Muscle layer of colon (tissue), 2 donors: ENCODE data around the gene EZH2.

Experiments used
- H3K27ac ChIP-seq: one replicate; pipeline ENCODE4 v1.7.0; 2013; ENCODE audit warnings: low read depth, mild to moderate bottlenecking, low read length, moderate library complexity
- H3K27me3 ChIP-seq, 2 donors: one replicate each; pipeline ENCODE4 v1.7.0; 2013; ENCODE audit warnings: low read length in 2 of 2, mild to moderate bottlenecking in 2 of 2; ENCODE audit not compliant: insufficient read depth in 2 of 2, control insufficient read depth in 1 of 2
- H3K36me3 ChIP-seq: one replicate; pipeline ENCODE4 v1.7.0; 2013; ENCODE audit warnings: mild to moderate bottlenecking, low read length; ENCODE audit not compliant: insufficient read depth
- H3K4me1 ChIP-seq: one replicate; pipeline ENCODE4 v1.7.0; 2013; ENCODE audit warnings: mild to moderate bottlenecking, low read length; ENCODE audit not compliant: insufficient read depth
- H3K4me3 ChIP-seq, 2 donors: one replicate each; pipeline ENCODE4 v1.7.0; 2013; ENCODE audit warnings: low read length in 2 of 2, low read depth in 1 of 2, mild to moderate bottlenecking in 1 of 2, moderate library complexity in 1 of 2
- H3K9ac ChIP-seq: one replicate; pipeline ENCODE4 v1.7.0; 2013; ENCODE audit warnings: low read length
- H3K9me3 ChIP-seq: one replicate; pipeline ENCODE4 v1.7.0; 2013; ENCODE audit warnings: mild to moderate bottlenecking, low read length
- donor health status: abdominal sarcoma.
- donor health status: Adenocarcinoma of cecum.

EZH2 gene

DNA sequence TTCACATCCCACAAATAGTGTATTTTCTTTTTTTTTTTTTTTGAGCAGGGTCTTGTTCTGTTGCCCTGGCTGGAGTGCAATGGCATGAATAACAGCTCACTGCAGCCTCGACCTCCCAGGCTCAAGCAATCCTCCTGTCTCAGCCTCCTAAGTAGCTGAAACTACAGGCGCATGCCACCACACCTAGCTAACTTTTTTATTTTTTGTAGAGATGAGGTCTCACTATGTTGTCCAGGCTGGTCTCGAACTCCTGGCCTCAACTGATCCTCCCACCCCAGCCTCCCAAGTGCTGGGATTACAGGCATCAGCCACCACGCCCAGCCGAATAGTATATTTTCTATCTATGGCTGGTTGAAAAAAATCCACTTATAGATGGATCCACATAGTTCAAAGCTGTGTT is 12.5 kb downstream of the EZH2 start:
- Histone ChIP-seq H3K4me1 (no peaks in the 10 kb centered on the region), H3K27me3 (no peaks in the 10 kb centered on the region), H3K9me3 (no peaks in the 10 kb centered on the region), H3K27ac (no peak overlapping the region), H3K36me3 (no peaks in the 10 kb centered on the region), H3K4me3 (no peak overlapping the region), H3K9ac (no peak overlapping the region)

DNA sequence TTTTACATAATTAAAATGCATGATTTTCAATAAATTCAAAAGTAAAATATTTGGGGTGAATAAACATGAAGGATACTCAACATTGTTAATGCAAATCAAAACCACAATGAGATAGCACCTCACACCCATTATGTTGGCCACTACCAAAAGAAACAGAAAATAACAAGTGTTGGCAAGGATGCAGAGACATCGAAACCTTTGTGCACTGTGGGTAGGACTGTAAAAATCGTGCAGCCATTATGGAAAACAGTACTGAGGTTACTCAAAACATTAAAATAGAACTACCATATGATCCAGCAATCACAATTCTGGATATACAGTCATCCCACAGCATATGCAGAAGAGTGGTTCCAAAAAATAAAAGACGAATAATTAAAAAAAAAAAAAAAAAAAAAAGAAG is 13.1 kb downstream of the EZH2 start:
- H3K9ac ChIP-seq = no peak overlapping the region
- H3K4me3 ChIP-seq = no peak overlapping the region
- no peaks in the 10 kb centered on the region for H3K27me3 ChIP-seq
- no peaks in the 10 kb centered on the region for H3K4me1 ChIP-seq
- no peaks in the 10 kb centered on the region for H3K36me3 ChIP-seq
- H3K9me3 ChIP-seq = no peaks in the 10 kb centered on the region
- H3K27ac ChIP-seq = no peak overlapping the region

DNA sequence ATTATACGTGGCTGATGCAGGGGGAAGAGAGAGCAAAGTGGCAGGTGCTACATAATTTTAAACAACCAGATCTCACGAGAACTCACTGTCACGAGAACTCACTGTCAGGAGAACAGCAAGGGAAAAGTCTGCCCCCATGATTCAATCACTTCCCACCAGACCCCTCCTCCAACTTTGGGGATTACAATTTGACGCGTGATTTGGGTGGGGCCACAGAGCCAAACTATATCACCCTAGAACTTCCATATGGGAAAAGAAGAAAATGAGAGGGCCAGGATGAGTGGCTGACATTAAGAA is 15.8 kb downstream of the EZH2 start:
- no peaks in the 10 kb centered on the region for H3K27me3 ChIP-seq
- H3K4me3 ChIP-seq = no peak overlapping the region
- H3K36me3 ChIP-seq = no peaks in the 10 kb centered on the region
- no peak overlapping the region for H3K9ac ChIP-seq
- H3K27ac ChIP-seq = no peak overlapping the region
- H3K4me1 ChIP-seq = no peaks in the 10 kb centered on the region
- H3K9me3 ChIP-seq = no peaks in the 10 kb centered on the region

DNA sequence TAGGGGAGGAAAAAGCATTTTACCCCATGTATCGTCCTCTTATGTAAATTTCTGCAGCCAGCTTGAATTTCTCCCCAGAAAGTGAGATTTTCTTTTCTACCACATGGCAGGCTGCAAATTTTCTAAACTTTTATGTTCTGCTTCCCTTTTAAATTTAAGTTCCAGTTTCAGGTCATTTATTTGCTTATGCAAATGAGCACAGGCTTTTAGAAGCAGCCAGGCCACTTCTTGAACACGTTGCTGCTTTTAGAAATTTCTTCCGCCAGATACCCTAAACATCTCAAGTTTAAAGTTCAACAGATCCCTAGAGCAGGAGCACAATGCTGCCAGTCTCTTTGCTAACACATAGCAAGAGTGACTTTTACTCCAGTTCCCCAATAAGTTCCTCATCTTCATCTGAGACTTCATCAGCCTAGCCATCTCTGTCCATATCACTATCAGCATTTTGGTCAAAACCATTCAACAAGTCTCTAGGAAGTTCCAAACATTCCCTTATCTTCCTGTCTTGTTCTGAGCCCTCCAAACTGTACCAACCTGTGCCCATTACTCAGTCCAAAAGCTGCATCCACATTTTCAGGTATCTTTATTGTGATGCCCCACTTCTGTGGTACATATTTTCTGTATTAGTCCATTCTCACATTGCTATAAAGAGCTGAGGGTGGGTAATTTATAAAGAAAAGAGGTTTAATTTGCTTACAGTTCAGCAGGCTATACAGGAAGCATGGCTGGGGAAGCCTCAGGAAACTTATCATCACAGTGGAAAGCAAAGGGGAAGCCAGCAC is 16.3 kb downstream of the EZH2 start:
- Histone ChIP-seq H3K4me1 (no peaks in the 10 kb centered on the region), H3K27ac (no peak overlapping the region), H3K36me3 (no peaks in the 10 kb centered on the region), H3K4me3 (no peak overlapping the region), H3K9ac (no peak overlapping the region), H3K27me3 (no peaks in the 10 kb centered on the region), H3K9me3 (no peaks in the 10 kb centered on the region)

DNA sequence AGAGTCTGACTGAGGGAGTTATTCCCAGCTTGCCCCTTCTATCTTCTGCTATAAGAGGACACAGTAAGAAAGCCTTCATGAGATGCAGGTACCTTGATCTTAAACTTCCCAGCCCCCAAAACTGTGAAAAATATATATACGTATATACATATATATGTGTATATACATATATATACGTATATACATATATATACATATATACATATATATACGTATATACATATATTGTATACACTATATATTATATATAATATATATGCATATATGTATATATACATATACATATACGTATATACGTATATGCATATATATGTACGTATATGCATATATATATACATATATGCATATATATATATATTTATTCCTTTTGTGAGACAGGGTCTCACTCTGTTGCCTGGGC is 17.7 kb downstream of the EZH2 start:
- H3K9ac ChIP-seq = no peak overlapping the region
- no peak overlapping the region for H3K4me3 ChIP-seq
- H3K36me3 ChIP-seq = no peaks in the 10 kb centered on the region
- H3K27ac ChIP-seq = no peak overlapping the region
- H3K9me3 ChIP-seq = no peaks in the 10 kb centered on the region
- H3K4me1 ChIP-seq = no peaks in the 10 kb centered on the region
- no peaks in the 10 kb centered on the region for H3K27me3 ChIP-seq

GRCh38 chr7:148865283-148865682 is 18.8 kb downstream of the EZH2 start:
- no peak overlapping the region for H3K9ac ChIP-seq
- no peak overlapping the region for H3K27ac ChIP-seq
- H3K36me3 ChIP-seq = no peaks in the 10 kb centered on the region
- no peak overlapping the region for H3K4me3 ChIP-seq
- H3K4me1 ChIP-seq = no peaks in the 10 kb centered on the region
- no peaks in the 10 kb centered on the region for H3K27me3 ChIP-seq
- no peaks in the 10 kb centered on the region for H3K9me3 ChIP-seq

DNA sequence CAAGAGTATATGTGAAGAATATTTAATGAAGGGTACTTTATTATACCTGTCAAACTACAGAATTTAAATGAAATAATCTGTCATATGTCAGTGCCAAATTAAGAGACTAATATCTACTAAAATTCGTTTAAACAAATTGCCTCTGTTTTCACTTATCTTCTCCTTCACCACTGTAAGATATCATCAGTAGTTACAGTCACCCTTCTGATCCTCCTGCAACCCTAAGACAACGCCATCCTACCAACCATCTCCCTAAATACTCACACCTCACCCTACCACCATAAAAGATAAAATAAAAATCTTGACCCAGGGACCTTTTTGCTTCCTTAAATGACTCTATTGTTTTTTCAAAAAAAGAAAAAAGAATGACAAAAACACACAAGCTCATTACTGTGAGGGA is 20.8 kb downstream of the EZH2 start:
- Histone ChIP-seq H3K27me3 (no peaks in the 10 kb centered on the region), H3K36me3 (no peaks in the 10 kb centered on the region), H3K27ac (no peak overlapping the region), H3K9me3 (no peaks in the 10 kb centered on the region), H3K4me1 (no peaks in the 10 kb centered on the region), H3K4me3 (no peak overlapping the region), H3K9ac (no peak overlapping the region)

DNA sequence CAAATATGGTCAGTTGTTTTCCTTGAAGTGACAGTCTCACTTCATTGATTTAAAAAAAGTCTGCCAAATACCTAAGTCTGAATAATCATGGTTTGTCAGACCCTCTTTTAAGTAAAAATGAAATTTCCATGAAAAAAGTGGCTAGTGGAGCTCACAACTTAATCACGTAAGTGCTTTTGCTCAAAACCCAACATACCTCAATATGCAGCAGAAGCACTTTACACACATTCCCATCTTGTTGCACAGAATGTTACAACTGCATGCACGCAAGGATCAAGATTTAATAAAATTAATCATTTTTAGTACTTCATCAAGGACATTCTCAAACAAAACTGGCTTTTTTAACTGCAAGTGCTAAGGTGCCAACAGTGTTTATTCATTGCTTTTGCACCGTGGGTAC is 21.6 kb downstream of the EZH2 start:
- Histone ChIP-seq H3K9ac (no peak overlapping the region), H3K9me3 (no peaks in the 10 kb centered on the region), H3K27ac (no peak overlapping the region), H3K4me3 (no peak overlapping the region), H3K4me1 (no peaks in the 10 kb centered on the region), H3K27me3 (no peaks in the 10 kb centered on the region), H3K36me3 (no peaks in the 10 kb centered on the region)

DNA sequence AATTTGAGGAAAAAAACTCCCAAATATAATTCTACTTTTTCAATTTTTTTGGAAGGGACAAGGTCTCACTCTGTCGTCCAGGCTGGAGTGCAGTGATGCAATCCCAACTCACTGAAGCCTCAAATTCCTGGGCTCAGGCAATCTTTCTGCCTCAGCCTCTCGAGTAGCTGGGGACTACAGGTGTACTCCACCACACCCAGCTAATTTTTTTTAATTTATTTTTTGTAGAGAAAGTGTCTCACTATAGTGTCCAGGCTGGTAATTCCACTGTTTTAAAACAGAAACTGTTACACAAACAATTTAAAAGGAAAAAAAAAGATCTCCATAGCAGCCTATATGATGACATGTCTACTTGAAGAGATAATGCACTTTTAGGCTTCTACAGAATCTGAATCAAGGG is 25.6 kb downstream of the EZH2 start:
- Histone ChIP-seq H3K27ac (no peak overlapping the region), H3K36me3 (no peaks in the 10 kb centered on the region), H3K9ac (no peak overlapping the region), H3K27me3 (no peaks in the 10 kb centered on the region), H3K4me1 (no peaks in the 10 kb centered on the region), H3K9me3 (no peaks in the 10 kb centered on the region), H3K4me3 (no peak overlapping the region)

DNA sequence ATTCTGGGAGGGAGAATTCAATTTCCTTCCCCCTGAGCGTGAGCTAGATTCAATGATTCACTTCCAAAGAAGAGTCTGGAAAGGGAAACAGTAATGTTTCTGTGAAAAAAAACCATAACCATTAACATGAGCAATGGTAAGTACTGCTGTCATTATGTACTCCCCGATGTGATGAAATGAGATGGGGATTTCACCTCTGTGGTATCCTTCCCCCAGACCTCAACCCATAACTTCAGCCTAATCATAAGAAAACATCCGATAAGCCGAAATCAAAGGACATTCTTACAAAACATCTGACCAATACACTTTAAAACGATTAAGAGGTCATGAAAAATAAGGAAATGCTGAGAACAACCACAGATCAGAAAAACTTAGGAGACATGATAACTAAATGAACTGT is 27.2 kb downstream of the EZH2 start:
- Histone ChIP-seq H3K9me3 (no peaks in the 10 kb centered on the region), H3K27me3 (no peaks in the 10 kb centered on the region), H3K4me3 (no peak overlapping the region), H3K4me1 (no peaks in the 10 kb centered on the region), H3K27ac (no peak overlapping the region), H3K9ac (no peak overlapping the region), H3K36me3 (no peaks in the 10 kb centered on the region)

GRCh38 chr7:148856578-148856881 is 27.6 kb downstream of the EZH2 start:
- H3K4me3 ChIP-seq = no peak overlapping the region
- H3K27me3 ChIP-seq = no peaks in the 10 kb centered on the region
- H3K9me3 ChIP-seq = no peaks in the 10 kb centered on the region
- no peak overlapping the region for H3K9ac ChIP-seq
- no peaks in the 10 kb centered on the region for H3K4me1 ChIP-seq
- H3K27ac ChIP-seq = no peak overlapping the region
- no peaks in the 10 kb centered on the region for H3K36me3 ChIP-seq

DNA sequence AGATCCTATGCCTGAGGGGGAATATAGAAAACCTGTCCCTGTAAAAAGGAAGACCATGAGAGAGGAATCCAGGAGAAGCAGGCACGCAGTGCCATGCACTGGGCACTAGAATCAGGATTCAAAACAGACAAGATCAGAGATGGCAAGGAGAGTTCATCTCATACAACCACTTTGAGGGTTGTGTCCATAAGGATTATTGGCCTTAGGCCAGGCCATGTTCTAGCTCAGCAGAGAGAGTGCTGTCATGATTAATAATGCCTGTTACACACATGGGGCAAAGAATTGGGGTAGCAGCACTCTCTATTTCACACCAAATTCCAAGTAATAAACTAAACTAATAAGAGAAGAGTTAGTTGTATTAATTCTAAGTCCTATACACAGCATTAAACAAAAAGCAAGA is 29.1 kb downstream of the EZH2 start:
- Histone ChIP-seq H3K9me3 (no peaks in the 10 kb centered on the region), H3K9ac (no peak overlapping the region), H3K27me3 (no peaks in the 10 kb centered on the region), H3K4me3 (no peak overlapping the region), H3K36me3 (no peaks in the 10 kb centered on the region), H3K27ac (no peak overlapping the region), H3K4me1 (no peaks in the 10 kb centered on the region)
